ENCODE measurements around the gene DDX51. TPM values are rescaled to one million over a fixed set of nuclear protein-coding genes. Genes with fewer than 3 reads are reported as not detected.

The DDX51 gene
- total RNA-seq, 2 donors from 2014 or later = 16.1 to 27.4 TPM

DNA sequence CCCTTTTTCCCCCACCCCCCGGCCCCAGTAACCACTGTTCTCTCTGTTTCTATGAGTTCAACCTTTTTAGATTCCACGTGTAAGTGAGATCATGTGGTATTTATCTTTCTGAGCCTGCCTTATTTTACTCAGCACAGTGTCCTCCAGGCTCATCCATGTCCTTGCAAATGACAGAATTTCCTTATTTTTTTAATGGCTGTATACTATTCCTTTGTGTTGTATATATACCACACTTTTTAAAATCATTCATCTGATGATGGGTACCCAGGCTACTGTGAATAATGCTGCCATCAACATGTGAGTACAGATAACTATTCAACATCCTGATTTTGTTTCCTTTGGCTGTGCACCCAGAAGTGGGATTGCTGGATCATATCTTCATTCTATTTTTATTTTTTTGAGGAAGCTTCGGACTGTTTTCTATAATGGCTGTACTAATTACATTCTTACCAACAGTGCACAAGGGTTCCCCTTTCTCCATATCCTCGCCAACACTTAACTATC lies 54.7 kb downstream of the DDX51 start:
- ATAC-seq (no peak), DNase-seq (no peak)
- TF ChIP-seq, protein P1, sequence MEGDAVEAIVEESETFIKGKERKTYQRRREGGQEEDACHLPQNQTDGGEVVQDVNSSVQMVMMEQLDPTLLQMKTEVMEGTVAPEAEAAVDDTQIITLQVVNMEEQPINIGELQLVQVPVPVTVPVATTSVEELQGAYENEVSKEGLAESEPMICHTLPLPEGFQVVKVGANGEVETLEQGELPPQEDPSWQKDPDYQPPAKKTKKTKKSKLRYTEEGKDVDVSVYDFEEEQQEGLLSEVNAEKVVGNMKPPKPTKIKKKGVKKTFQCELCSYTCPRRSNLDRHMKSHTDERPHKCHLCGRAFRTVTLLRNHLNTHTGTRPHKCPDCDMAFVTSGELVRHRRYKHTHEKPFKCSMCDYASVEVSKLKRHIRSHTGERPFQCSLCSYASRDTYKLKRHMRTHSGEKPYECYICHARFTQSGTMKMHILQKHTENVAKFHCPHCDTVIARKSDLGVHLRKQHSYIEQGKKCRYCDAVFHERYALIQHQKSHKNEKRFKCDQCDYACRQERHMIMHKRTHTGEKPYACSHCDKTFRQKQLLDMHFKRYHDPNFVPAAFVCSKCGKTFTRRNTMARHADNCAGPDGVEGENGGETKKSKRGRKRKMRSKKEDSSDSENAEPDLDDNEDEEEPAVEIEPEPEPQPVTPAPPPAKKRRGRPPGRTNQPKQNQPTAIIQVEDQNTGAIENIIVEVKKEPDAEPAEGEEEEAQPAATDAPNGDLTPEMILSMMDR (IDR thresholded peaks at IDR 0.05) = no peak
- no peak for TF ChIP-seq POLR2A (IDR thresholded peaks at IDR 0.05)
- Histone ChIP-seq H3K36me3 (replicated peaks in 1 of 2; ENCODE audit: insufficient read depth in 1 of 2, low read depth in 2 of 2) (peaks cover 0 to 3% of the 10 kb centered on the region in 2 donors), H3K27me3 (no peaks in the 10 kb centered on the region), H3K4me3 (no peak overlapping the region), H3K27ac (no peak overlapping the region), H3K9me3 (no peaks in the 10 kb centered on the region), H3K4me1 (peaks cover 8% of the 10 kb centered on the region)
- WGBS, 2 donors = 80 to 90% methylated on average over 4 of the region's 4 CpGs
- intact Hi-C loops (cut with DNase I) = no loop called here

Small RNA genes lying within 50 kb of the gene (small RNA-seq; reads per million reads assigned to genes)
- not detected for gene AC138466.3

Other genes with a start within 250 kb of the DDX51 start
- 10 to 100 TPM; 29.1 to 59.3 TPM for gene ULK1, start 249.7 kb downstream of the DDX51 start, total RNA-seq
- gene PUS1, start 215.0 kb downstream of the DDX51 start, total RNA-seq = 10 to 100 TPM; 11.2 to 33.6 TPM
- gene EP400, start 194.4 kb downstream of the DDX51 start, total RNA-seq = 10 to 100 TPM; 20.5 to 22.4 TPM
- 10 to 100 TPM; 10.9 to 18.1 TPM for gene NOC4L, start 138 bp upstream of the DDX51 start, total RNA-seq
- not detected for gene GALNT9, start 185.3 kb upstream of the DDX51 start, total RNA-seq